CD4-positive, alpha-beta T cell treated with Interleukin-4 for 4 hours (primary cell): ENCODE data around the gene UEVLD.

Experiments
- DNase-seq: peaks from one replicate; pipeline ENCODE4 v3.0.0-alpha.2; 2020

UEVLD gene

DNA sequence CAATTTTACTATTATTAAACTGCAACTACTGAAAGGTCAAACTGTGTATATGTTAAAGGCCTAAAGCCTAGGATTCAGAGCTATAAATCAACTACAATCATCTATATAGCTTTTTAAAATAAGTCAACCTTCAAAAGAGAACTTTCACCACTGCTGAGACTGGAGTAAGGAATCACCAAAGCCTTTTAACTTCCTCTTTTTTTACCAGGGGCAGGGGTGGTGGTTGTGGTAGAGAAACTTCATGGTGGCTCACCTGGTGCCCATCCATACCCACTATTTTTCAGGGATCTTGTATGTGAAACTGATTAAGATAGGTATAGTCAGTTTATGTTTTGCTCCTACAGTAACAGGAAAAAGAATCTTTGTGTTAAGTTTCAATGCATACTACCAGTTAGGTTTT is 93.3 kb downstream of the UEVLD start:
- no peak for DNase-seq

- no peak for DNase-seq
These were observed 95.2 kb downstream of the UEVLD start for GRCh38 chr11:18493310-18493709.

GRCh38 chr11:18492888-18493287 is 95.6 kb downstream of the UEVLD start:
- no peak for DNase-seq

DNA sequence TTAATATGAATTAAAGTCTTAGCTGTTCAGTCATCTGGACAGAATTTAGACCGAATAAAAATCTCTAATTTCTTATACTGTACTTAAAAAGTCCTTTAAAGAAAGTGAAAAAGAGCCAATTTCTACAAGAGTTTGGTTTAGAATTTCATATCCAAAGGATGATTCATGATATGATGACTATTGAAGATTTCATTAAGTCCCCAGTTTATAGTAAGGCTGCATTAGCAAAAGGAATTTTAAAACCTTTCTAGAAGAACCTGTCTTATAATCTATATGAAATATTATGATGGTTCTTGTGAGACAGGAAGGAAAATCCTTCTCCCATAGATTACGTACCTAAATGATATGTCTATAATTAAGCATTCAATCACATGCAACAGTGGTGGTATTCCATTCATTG is 96.6 kb downstream of the UEVLD start:
- DNase-seq: no peak

DNA sequence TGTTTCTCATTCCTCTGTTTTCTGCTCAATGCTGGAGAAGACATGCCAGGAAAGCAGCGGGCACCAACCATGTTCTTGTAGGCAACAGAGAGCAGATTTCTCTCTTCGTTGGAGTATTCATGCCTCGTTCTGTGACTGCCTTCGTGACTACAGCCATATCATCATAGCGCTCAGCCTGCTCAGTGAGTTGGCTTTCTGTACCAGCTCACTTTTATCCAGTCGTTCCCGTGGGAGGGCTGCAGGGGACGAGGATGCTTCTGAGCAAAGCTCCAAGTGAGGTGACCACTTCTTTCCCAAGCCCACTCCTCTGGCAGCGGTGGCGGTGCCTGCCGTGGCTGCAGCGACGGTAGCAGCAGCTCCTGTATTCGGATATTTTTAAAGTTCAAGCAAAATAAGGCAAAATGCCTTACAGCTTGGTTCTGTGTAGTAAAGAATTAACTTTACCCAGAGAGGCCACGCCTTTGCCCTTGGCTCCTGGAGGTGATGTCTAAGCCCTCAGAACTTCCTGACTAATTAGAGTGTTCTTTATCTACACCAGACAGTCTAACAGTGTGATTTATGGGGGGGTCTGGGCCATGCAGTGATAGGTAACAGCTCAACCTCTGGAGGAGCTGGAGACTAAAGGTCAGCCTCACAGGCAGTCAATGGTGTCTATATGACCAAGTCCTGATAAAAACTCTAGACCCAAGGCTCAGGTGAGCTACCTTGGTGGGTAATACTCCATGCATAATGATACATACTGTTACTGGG is 97.6 kb downstream of the UEVLD start:
- no peak for DNase-seq

DNA sequence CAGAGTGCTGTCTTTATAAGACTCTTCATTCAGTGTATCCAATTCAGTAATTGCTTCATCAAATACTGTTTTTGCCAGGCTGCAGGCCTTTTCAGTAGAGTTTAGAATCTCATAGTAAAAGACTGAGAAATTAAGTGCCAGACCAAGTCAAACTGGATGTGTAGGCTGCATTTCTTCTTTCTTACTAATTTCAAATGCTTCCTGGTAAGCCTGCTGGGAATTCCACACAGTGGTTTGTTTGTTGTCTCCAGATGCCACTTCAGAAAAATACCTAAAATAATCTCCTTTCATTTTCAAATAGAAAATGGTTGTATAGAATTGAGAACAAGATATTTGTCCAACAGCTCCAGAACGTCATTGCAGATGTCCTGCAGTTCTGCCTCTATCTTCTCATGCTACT is 98.2 kb downstream of the UEVLD start:
- no peak for DNase-seq

GRCh38 chr11:18485913-18486528 is 102.5 kb downstream of the UEVLD start:
- DNase-seq: no peak
